ENCODE results near the gene CARD11.

DNA sequence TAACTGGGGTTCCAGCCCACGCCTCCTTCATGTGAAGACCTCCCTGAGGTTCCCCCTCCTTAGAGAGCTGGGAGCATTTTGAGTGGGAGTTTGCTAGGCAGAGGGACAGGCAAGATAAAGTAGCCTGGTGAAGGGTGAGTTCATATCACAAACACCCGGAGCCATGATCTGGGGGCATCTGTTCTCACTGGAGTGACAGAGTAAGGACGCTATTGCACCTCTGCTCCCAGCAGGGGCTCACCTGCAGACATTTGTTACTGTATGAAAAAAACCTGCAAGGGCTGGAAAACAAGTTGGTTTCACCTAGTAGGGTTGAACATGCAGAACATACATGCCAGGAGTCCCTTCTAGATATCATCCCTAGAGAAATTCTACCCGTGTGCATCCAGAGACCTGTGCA is 88.4 kb downstream of the CARD11 start:
- TF ChIP-seq POLR2A (IDR thresholded peaks at IDR 0.05) = no peak
- TF ChIP-seq, protein P1, sequence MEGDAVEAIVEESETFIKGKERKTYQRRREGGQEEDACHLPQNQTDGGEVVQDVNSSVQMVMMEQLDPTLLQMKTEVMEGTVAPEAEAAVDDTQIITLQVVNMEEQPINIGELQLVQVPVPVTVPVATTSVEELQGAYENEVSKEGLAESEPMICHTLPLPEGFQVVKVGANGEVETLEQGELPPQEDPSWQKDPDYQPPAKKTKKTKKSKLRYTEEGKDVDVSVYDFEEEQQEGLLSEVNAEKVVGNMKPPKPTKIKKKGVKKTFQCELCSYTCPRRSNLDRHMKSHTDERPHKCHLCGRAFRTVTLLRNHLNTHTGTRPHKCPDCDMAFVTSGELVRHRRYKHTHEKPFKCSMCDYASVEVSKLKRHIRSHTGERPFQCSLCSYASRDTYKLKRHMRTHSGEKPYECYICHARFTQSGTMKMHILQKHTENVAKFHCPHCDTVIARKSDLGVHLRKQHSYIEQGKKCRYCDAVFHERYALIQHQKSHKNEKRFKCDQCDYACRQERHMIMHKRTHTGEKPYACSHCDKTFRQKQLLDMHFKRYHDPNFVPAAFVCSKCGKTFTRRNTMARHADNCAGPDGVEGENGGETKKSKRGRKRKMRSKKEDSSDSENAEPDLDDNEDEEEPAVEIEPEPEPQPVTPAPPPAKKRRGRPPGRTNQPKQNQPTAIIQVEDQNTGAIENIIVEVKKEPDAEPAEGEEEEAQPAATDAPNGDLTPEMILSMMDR (IDR thresholded peaks at IDR 0.05) = no peak
- TF ChIP-seq POLR2AphosphoS5 (IDR thresholded peaks at IDR 0.05) = no peak
